IPS-18c (cell line): ENCODE data around the gene RECQL5.

ENCODE experiments used
- H3K4me3 ChIP-seq: 2 replicates; pipeline ENCODE4 v1.7.0; 2013; ENCODE audit warnings: low read depth, mild to moderate bottlenecking, low read length, moderate library complexity; ENCODE audit not compliant: insufficient read depth
- H3K9me3 ChIP-seq: one replicate; pipeline ENCODE4 v1.6.1; 2013; ENCODE audit warnings: mild to moderate bottlenecking, low read length, moderate library complexity; ENCODE audit not compliant: control insufficient read depth, insufficient read depth

Gene RECQL5

DNA sequence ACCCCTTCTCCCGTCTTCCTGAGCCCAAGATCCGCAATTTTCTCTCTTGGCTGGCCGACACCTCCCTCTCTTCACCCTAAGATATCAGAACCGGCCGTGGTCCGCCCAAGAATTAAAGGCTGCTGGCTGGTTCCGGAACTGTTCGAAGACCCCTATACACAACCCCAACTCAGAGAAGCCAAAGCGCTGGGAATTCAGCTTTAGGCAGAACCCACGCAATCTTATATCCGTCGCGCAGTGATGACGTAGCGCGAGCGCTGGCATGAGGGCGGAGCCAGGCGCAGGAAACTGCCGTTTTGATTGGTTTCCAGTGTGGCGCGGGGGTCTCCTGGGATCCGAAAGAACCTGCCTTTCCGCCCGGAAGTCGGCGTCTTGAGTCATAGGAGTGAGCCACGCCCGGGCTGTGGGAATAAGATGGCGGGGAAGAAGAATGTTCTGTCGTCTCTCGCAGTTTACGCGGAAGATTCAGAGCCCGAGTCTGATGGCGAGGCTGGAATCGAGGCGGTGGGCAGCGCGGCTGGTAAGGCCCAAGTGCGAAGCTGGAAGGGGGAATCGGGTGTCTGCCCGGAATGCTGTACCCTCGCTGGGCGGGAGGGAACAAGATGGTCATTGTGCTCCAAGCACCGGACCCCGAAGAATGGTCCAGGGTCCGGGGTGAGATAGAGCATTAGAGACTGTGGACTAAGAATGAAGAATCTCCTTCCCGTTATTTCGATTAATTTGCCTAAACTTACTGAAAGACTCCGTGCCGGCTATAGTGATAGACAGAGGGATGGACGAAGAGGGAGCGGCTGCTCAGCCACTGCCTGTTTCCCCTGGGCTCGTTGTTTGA lies at the start of gene RECQL5, which contains the start of gene SAP30BP:
TSS of gene RECQL5 (minus strand) at position 196 of the 832 bp plus-strand sequence. CDS start 597 bp downstream, outside the sequence.
TSS of gene SAP30BP (plus strand) at position 380 of the 832 bp plus-strand sequence. CDS start at position 415, 35 bp downstream.
- Histone ChIP-seq H3K9me3 (no peaks in the 10 kb centered on the region), H3K4me3 (peak within 1 kb of the TSS; percentile 97)

DNA sequence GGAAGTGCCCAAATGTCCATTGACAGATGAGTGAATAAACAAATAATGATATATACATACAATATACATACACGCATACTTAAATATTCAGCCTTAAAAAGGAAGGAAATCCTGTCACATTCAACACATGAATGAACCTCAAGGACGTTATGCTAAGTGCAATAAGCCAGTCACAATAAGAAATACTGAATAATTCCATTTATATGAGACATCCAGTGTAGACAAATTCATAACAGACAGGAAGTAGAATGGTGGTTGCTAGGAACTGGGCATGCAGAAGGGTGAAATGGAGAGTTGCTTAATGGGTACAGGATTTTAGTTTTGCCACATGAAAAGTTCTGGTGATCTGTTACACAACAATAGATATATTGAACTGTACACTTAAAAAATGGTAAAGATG lies 45.5 kb upstream of the RECQL5 start:
- Histone ChIP-seq H3K9me3 (no peaks in the 10 kb centered on the region), H3K4me3 (no peak overlapping the region)

DNA sequence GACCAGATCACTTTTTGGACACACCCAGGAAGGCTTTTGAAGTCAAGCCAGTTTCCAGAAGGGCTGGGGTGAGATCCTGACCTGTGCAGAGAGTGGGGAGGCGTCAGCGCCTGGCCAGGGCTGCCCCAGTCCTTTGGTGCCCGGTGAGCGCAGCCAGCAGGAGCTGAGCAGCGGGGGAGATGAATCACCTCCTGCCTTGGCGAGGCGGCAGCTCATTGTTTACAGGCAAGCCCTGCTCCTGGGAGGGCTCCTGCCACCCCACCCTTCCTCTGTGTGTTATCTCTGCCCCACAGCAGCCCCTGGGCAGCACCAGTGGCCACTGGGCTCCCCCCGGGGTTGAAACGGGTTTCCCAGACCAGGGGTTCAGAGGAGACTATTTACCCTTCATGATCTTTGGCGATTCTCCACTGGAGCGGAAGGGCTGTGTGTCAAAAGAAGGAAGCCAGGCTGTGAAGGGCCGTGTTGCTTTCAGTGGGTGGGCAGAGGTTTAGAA lies 40.2 kb upstream of the RECQL5 start:
- H3K9me3 ChIP-seq = no peaks in the 10 kb centered on the region
- H3K4me3 ChIP-seq = no peak overlapping the region

DNA sequence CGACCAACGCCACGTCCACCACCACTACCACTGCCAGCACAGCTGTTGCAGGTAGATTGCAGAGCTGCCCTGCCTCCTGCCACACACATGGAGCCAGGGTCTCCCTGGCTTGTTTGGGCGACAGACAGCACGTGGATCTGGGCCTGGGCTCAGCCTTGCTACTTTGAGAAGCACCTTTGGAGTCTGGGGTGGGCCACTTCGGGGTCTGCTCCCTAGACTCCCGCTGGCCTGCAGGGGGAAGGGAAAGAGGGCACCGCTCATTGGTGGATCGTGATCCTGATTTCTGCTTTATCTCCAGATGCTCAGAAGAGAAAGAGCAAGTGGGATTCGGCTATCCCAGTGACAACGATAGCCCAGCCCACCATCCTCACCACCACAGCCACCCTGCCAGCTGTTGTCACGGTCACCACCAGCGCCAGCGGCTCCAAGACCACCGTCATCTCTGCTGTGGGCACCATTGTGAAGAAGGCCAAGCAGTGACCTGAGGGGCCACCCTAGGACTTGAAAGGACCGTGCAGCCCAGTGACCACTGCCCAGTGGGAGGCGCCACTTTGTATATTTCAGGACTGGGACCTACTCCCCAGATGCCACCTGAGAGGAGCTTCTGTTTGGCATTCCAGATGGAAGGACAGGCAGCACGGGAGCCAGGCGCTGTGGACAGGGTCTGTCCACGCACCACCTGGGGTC lies 39.2 kb upstream of the RECQL5 start:
- H3K4me3 ChIP-seq = no peak overlapping the region
- no peaks in the 10 kb centered on the region for H3K9me3 ChIP-seq

DNA sequence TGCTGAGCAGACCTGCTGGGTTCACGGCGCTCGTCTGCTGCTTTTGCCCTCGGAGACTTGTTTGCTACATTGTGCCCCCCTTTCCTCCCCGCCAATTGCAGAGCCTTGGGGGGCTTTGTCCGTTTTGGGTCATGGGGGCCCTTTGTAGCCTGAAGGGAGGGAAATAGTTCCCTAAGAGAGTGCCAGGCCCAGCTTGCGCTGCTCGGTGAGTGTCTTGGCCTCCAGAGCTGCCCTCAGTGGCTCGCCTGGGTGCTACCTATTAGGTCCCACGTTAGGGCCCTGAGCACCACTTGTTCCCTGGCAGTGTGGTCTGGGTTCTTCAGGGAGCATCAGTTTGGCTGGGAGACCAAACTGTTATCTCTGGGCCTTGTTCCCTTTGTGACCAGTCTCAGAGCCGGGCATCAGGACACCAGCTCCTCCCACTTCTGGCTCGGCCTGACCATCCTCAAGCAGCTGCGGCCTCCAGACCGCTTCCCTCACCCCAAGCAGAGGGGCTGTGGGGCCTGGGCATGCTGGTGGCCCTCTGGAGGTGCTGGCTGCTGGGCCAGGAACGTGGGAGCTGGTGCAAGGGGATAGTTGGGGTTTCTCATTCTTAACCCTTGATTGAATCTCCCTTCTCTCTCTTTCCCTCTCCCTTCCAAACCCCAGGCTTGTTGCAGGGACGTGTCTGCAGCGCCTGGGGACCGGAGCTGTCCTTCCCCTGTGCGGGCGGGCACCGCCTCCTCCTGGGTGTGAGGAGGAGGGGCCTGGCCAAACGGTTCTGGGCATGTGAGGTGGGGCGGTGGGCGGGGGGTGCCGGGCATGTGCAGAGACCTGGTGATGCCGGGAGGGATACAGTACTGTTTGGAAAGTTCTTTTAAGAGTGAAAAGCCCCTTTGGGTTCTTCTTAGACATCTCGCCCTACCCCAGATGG lies 38.3 kb upstream of the RECQL5 start:
- Histone ChIP-seq H3K9me3 (no peaks in the 10 kb centered on the region), H3K4me3 (no peak overlapping the region)

DNA sequence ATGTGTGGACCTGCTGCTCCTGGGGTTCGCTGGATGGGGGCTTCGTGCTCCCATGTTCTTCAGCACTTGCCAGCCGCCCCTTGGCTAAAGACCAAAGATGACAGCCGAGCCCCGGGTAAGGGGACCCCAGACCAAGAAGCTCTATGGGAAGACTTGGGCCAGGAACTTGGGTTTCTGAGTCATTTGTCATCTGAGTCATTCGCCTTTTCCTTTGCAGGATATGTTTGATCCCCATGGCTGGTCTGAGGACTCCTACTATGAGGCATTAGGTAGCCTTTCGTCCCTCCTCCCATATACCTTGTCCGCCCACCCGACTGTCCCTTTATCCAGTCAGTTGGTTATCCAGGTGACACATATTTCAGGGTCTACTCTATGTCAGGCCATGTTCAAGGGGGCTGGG lies 36.6 kb upstream of the RECQL5 start:
- no peaks in the 10 kb centered on the region for H3K9me3 ChIP-seq

DNA sequence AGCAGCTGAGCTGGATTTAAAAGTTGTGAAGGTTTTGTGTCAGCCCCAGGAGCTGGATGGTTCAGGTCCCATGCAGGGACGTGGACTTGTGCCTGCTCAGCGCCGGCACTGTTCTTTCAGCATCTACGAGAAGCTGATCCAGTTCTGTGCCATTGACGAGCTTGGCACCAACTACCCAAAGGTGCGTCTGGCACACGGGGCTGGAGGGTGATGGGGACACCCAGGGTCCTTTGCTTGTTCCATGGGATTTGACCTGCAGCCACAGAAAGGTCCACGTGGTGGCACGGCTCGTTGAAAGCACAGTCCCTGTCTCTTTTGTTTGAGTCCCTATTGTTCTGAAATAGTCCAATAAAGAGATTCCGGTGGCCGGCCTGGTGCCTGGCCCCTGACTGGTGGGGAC lies 36.2 kb upstream of the RECQL5 start:
- Histone ChIP-seq H3K4me3 (no peak overlapping the region), H3K9me3 (no peaks in the 10 kb centered on the region)

More for the DNA sequence above, 36.6 kb upstream of the RECQL5 start:
- no peak overlapping the region for H3K4me3 ChIP-seq

DNA sequence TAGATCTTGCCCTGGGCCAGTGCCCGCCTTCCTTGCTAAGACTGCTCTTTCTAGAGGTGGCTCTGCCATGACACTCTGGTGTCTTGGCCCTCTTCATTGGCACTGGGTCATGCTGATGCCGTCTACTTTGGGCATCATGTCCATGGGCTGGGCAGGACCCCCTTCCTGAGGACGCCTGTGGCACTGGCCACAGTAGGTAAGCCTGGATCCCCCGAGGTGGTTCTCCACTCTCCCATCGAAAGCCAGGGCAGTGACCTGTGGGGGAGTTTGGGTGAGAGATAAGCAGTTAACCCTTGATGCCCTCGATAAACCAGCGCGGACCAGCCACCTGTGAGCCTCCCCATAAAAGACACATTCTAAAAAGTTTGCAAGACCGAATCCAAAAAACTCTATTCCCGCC lies 34.3 kb upstream of the RECQL5 start:
- Histone ChIP-seq H3K9me3 (no peaks in the 10 kb centered on the region), H3K4me3 (no peak overlapping the region)

DNA sequence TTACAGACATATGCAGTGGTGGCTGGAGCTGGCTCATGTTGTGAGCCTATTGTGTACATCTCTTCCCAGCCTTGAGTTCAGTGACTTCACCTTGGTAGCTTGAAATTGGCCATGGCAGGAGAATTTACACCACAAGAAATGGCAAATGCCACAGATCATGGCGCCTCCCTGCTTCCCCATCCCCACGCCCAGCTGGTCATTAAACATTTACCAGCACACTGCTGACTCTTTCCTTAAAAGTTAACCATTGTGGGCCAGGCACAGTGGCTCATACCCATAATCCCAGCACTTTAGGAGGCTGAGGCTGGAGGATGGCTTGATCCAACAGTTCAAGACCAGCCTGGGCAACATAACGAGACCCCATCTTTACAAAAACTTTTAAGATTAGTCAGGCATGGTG lies 31.7 kb upstream of the RECQL5 start:
- Histone ChIP-seq H3K9me3 (no peaks in the 10 kb centered on the region), H3K4me3 (no peak overlapping the region)

DNA sequence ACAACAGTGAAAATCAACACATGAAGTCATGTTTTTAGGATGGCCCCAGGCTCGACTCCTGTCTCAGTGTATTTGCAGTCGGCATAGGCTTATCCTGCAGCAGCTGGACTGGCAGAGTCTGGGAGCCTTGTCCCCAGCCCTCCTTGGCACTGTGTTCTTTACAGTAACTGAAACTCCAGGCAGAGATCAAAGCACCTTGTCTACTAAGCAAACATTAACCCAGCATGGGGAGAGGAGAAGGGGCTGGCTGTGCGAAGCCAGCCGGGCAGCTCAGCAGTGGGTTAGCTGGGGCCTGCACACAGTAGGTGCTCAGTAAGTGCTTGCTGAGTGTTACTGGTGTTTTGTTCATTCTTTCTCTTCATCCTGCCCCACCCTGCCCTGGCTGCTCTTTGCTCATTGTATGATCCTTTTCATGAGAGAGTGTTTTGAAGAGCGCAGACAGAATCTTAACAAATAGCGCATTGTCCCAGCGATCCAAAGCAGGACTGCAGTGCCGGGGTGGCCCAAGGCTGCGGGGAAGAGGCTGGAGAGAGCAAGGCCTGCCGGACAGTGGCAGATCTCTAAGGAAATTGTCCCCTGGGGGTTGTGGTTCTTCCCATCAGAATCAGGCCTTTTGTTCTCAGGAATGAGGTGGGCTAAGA lies 30.8 kb upstream of the RECQL5 start:
- Histone ChIP-seq H3K4me3 (no peak overlapping the region), H3K9me3 (no peaks in the 10 kb centered on the region)

DNA sequence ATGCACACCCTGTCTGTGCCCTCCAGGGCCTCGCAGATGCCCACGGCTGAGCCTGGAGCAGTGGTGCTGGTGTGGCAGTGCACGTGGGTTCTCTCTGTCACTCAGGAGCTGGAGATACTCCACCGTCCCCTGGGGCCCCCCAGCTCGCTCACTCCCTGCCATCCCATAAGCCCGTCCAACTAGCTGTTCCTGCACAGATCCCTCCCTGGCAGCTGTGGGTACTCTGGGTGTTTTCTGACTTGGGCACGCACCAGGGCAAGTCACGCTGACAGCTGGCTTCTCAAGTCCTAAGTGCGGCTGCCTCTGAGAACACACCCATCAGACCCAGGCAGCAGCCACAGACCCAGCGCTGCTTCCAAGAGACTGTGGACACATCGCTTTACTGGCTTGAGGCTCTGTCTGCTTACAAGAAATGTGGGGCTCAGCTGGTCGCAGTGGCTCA lies 28.9 kb upstream of the RECQL5 start:
- Histone ChIP-seq H3K4me3 (no peak overlapping the region), H3K9me3 (no peaks in the 10 kb centered on the region)

DNA sequence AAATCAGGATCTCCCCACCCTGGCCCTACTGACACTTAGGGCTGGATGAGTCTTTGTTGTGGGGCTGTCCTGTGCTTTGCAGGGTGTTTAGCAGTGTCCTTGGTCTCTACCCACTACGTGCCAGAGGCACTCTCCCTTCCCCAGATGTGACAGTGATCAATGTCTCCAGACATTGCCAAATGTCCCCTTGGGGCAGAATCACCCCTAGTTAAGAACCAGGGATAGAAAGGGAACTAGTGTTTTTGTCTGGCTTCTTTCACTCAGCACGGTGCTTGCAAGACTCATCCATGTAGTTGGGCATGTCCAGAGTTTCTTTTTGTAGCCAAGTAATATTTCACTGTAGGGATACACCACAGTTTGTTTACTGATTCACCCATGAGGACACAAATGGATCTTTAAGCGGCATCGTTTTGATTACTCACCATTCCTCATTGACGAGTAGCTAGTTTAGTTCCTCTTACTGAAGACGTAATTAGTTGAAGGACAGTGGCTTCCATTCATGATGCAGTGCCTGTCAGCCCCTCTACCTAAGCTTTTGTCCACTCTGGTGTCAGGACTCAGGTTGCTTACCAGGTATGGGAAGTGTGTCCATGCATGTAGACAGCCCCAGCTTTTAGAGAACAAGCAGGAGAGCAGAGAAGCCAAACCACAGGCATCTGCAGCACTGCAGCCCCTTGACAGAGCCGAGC lies 28.3 kb upstream of the RECQL5 start:
- no peak overlapping the region for H3K4me3 ChIP-seq
- H3K9me3 ChIP-seq = no peaks in the 10 kb centered on the region

DNA sequence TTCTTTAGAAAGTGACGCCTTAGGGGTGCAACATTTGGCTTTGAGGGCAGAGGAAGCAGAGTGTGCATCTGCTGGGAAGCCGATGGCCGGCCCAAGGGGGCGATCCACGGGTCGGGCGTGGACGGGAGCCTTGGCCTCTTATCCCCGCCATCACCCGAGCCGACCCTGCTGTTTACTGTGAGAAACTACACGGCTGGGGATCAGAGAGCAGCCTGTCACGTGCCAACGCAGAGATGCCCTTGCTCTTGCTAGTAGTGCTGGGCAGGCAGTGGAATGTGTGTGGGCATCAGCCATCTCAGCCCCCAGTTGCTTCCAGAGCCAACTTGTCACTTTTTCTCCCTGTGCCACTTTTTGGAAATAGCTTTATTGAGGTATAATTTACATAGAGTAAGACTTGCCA lies 27.6 kb upstream of the RECQL5 start:
- Histone ChIP-seq H3K9me3 (no peaks in the 10 kb centered on the region), H3K4me3 (no peak overlapping the region)

DNA sequence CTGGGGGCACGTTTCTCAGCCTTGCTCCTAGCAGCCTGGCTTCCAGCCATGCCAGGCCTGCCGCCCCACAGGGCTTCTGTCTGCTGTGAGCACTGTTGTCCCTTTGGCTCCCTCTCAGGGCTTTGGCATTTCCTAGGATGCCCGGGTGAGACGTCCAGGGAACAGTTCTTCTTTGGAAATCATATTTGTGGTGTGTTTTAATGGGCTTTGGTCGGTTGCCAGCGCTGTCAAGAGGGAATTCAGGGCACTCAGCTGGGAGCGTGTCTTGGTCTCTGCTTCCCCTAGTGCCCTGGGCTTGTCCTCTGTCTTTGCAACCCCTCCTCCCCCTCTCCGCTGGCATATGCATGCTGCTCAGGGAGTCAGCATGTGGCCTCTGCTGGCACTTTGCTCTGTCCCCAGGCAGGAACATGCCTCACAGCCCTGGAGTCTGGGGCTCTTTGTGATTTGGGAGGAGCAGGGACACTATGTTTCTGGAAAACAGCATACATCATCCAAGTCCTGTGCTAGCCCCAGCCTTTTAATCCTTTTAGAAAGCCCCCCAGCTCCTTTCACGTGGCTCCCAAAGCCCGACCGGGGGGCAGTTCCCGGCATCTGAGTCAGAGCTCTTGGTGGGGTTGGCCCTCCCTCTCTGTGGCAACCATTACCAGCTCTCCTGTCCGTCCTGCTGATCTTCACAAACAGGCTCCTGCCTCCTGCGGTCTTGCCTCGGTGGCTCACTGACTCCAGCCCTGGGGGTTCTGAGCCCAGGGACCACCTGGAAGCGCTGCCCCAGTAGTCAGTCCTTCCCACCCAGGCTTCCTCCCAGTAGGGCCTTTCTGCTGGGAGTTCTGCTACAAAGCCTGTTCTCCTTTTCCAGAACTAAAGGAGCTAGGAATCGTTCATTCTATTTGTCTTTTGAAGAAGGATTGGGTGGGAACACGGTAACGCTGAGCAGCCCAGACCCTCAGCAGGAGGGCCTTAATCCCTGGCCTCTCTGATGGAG lies 26.8 kb upstream of the RECQL5 start:
- no peaks in the 10 kb centered on the region for H3K9me3 ChIP-seq
- H3K4me3 ChIP-seq = no peak overlapping the region

DNA sequence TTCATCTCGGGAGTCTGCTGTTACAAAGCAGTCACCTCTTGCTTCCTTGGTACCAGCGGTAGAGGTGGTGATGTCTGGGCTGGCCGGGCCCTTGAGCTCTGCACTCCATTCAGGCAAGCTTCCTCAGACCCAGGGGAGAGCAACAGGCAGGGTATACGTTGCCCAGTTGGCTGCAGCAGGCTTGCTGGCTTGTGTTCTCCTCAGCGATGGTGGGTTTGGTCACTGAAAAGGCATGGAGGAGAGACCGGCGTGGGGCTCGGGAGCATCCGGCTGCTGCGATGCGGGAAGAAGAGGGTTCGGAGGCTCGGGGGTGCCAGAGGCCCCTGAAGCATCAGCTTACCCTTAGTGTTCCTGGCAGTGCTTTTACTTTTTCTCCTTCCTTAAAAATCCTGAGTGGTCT lies 26.0 kb upstream of the RECQL5 start:
- H3K9me3 ChIP-seq = no peaks in the 10 kb centered on the region
- no peak overlapping the region; the same call in 1 of the 2 replicates for H3K4me3 ChIP-seq
